ENCODE measurements around the gene HOXB5. TPM values are rescaled to one million over a fixed set of nuclear protein-coding genes. Genes with fewer than 3 reads are reported as not detected.

The HOXB5 gene
- total and polyA plus RNA-seq, 10 of the 15 experiments (the other 5 are each of a cell fraction or from before 2014, with no cell fraction given) = not detected

GRCh38 chr17:48594538-48595277 is 1.1 kb upstream of the HOXB5 start (continued):
- TF ChIP-seq EZH2 (IDR thresholded peaks at IDR 0.05; ENCODE audit: borderline replicate concordance, control insufficient read depth, low read depth, low read length) = no peak

- Histone ChIP-seq H3K4me3 (no peak overlapping the region; the same call in 1 of the 2 replicates), H3K4me2 (ENCODE audit: control insufficient read depth, insufficient read depth) (peak overlapping the region; percentile 98), H2AFZ (ENCODE audit: control insufficient read depth, low read depth, low read length) (peak overlapping the region; percentile 67), H3K79me2 (ENCODE audit: control insufficient read depth, insufficient read depth, low read length) (no peaks in the 10 kb centered on the region), H4K20me1 (ENCODE audit: control insufficient read depth, insufficient read depth) (no peaks in the 10 kb centered on the region), H3K9ac (ENCODE audit: control insufficient read depth, insufficient read depth, low read length) (no peak overlapping the region), H3K27me3 (replicated peaks in 1 of 2; ENCODE audit: control insufficient read depth in 2 of 2, insufficient read depth in 2 of 2, low read length in 1 of 2) (peaks cover 5 to 33% of the 10 kb centered on the region in 2 experiments), H3K36me3 (ENCODE audit: control insufficient read depth in 2 of 2, insufficient read depth in 2 of 2, low read length in 1 of 2) (no peaks in the 10 kb centered on the region), H3K4me1 (ENCODE audit: control insufficient read depth, insufficient read depth, low read length) (peaks cover 10% of the 10 kb centered on the region), H3K9me3 (replicated peaks; ENCODE audit: control insufficient read depth, insufficient read depth, low read length) (no peaks in the 10 kb centered on the region), H3K27ac (ENCODE audit: control insufficient read depth, insufficient read depth) (no peak overlapping the region)
- 20% methylated on average over 37 of the region's 37 CpGs for WGBS (ENCODE audit: insufficient coverage, insufficient replicate concordance, low lambda C conversion rate, missing lambda C conversion rate)
- intact Hi-C loops (cut with micrococcal nuclease; ENCODE audit: unreplicated experiment) (loop anchor here (1.0 to 2.0 kb wide), 3 partner anchors 257 to 333 kb away; no protein-coding TSS in a partner anchor), in situ Hi-C loops (cut with MboI) (no loop called here)
- ATAC-seq = peak; percentile 75
- no TSS peak for BruUV-seq (replicated peaks)
- FAIRE-seq = peak; percentile 78
- ChIA-PET SMC1A (ENCODE audit: uncharacterized antibody, unreplicated experiment) (interaction anchor here (0.8 to 4.3 kb wide), 22 partner anchors 15 to 481 kb away, joined by 3 to 47 read pairs (median 6); no protein-coding TSS in a partner anchor), RAD21 (ENCODE audit: unreplicated experiment) (interaction anchor here (0.6 to 3.8 kb wide), 31 partner anchors 8 to 568 kb away, joined by 3 to 35 read pairs (median 5); no protein-coding TSS in a partner anchor), POLR2A (interaction anchor here (0.5 to 1.2 kb wide), 4 partner anchors 11 to 455 kb away, joined by 3 to 6 read pairs (median 3); no protein-coding TSS in a partner anchor), CTCF (interaction anchor here (0.9 to 4.8 kb wide), 35 partner anchors 19 to 569 kb away, joined by 3 to 113 read pairs (median 5); no protein-coding TSS in a partner anchor)
- DNase-seq (ENCODE audit: low read depth, low spot score) = no peak
- TF ChIP-seq ZNF207 (IDR thresholded peaks at IDR 0.05; ENCODE audit: borderline replicate concordance) (peak; percentile 21; the same call in 1 of the 2 replicates), SPI1 (IDR thresholded peaks at IDR 0.05; ENCODE audit: borderline replicate concordance, insufficient read depth, low read depth, low read length) (peak; percentile 68; the same call in 1 of the 2 replicates), RELA (IDR thresholded peaks at IDR 0.05; ENCODE audit: borderline replicate concordance, partially characterized antibody) (peak; percentile 28), RAD21 (IDR thresholded peaks at IDR 0.05; ENCODE audit: insufficient read depth, low read depth, low read length) (peak; percentile 80), YY1 (IDR thresholded peaks at IDR 0.05; ENCODE audit: low read depth, low read length) (peak; percentile 96), RB1 (IDR thresholded peaks at IDR 0.05; ENCODE audit: borderline replicate concordance) (peak; percentile 53; the same call in 1 of the 2 replicates), HDGF (IDR thresholded peaks at IDR 0.05) (no peak), CREB1 (IDR thresholded peaks at IDR 0.05; ENCODE audit: low read depth) (0 out of 2 replicates have a peak, but pooled peaks have one; percentile 11), RFX5 (IDR thresholded peaks at IDR 0.05; ENCODE audit: low read depth, low read length) (no peak), EP300 (IDR thresholded peaks at IDR 0.05; ENCODE audit: borderline replicate concordance in 1 of 2, control insufficient read depth in 1 of 2, low read depth in 2 of 2, low read length in 2 of 2) (no peak)
- TF ChIP-seq, protein P1, sequence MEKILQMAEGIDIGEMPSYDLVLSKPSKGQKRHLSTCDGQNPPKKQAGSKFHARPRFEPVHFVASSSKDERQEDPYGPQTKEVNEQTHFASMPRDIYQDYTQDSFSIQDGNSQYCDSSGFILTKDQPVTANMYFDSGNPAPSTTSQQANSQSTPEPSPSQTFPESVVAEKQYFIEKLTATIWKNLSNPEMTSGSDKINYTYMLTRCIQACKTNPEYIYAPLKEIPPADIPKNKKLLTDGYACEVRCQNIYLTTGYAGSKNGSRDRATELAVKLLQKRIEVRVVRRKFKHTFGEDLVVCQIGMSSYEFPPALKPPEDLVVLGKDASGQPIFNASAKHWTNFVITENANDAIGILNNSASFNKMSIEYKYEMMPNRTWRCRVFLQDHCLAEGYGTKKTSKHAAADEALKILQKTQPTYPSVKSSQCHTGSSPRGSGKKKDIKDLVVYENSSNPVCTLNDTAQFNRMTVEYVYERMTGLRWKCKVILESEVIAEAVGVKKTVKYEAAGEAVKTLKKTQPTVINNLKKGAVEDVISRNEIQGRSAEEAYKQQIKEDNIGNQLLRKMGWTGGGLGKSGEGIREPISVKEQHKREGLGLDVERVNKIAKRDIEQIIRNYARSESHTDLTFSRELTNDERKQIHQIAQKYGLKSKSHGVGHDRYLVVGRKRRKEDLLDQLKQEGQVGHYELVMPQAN (conservative IDR thresholded peaks at IDR 0.05) = 0 out of 2 replicates have a peak, but pooled peaks have one; percentile 45
- TF ChIP-seq, protein P2, sequence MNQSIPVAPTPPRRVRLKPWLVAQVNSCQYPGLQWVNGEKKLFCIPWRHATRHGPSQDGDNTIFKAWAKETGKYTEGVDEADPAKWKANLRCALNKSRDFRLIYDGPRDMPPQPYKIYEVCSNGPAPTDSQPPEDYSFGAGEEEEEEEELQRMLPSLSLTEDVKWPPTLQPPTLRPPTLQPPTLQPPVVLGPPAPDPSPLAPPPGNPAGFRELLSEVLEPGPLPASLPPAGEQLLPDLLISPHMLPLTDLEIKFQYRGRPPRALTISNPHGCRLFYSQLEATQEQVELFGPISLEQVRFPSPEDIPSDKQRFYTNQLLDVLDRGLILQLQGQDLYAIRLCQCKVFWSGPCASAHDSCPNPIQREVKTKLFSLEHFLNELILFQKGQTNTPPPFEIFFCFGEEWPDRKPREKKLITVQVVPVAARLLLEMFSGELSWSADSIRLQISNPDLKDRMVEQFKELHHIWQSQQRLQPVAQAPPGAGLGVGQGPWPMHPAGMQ (IDR thresholded peaks at IDR 0.05; ENCODE audit: borderline replicate concordance) = no peak
Observed at GRCh38 chr17:48593840-48594537, 410 bp upstream of the HOXB5 start.

Data from GM12878 (cell line).